GM18505 (cell line): ENCODE data around the gene IGLL1.
"Not testable (repeated sequence)": the region's sequence is repeated elsewhere in the genome, so short reads cannot be mapped to it uniquely, and the experiment has no call there.

Source experiments
- ATAC-seq: cut with Tn5 transposase; IDR thresholded peaks from one replicate; pipeline ENCODE4 v1.9.1; 2021; ENCODE audit not compliant: unreplicated experiment
- POLR2A ChIP-seq: IDR thresholded peaks from 4 replicates; pipeline ENCODE4 v1.6.1; 2011; ENCODE audit warnings: borderline replicate concordance; ENCODE audit not compliant: insufficient read depth, insufficient read length; ENCODE audit errors: extremely low read depth

The IGLL1 gene

DNA sequence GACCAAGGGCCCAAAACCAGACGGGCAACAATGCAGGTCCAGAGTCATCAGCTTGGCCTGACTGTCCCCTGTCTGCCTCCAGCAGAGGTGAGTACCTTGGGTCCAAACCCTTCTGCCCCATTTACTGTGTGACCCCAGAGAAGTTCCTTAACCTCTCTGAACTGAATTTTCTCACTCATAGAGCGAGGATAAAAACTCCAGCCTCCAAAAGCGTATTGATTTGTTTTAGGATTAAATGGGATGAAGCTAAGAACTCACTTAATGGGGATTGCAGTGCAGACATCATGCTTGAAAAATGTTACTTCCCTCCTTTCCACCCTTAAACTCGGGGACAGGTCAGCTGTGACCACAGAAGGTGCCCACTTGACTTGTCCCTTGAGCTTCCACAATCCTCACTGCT, 22.6 kb downstream of the IGLL1 start:
- TF ChIP-seq POLR2A, result no peak
- no peak for ATAC-seq

DNA sequence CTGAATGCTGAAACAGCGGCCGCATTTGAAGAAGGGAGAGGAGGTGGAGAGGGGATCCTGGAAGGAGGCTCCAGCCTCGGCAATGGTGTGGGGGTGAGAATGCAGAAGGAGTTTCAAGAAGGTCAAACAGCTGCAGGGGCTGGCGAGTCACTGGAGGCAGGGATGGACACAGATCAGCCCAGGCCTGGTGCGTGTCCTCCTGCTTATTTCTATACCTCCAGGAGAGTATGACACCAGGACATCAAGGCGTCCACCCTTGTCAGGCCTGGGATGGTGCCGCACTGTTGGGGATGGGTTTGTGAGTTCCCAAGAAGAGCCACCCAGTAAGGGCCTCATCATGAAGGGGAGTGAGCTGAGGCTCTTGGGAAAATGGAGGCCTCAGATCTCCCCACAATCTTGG, 23.1 kb downstream of the IGLL1 start:
- ATAC-seq, result no peak

DNA sequence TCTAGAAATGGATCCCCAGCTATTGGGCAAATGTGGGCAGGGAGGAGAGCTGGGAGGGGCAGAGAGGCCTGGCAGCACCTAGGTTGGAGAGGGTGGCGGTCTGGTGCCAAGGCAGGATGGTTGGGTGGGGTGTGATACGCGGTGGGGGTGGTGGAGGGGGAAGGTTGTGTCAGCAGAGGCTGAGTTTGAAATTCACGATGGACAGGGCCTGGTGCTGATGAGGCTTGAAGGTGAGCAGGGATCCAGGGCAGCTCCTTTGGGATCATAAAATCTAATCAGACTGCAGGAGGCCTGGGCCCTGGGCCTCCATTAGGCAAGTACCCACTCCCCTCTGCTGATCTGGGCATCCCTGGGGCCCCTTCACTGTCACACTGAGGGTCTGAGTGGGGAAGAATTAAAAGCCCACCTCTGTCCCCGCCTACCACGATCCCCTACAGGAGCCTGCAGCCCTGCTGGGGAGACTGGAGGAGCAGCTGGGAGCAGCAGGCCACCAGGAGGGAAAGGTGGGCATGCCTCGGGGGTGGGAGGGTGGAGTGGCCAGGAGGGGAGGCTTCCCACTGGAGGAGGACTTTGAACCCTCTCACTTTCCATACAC, 24.0 kb downstream of the IGLL1 start:
- ATAC-seq, result no peak
- TF ChIP-seq POLR2A, result no peak

More for the DNA sequence above, 23.1 kb downstream of the IGLL1 start:
- no peak for TF ChIP-seq POLR2A

- ATAC-seq, result no peak
- no peak for TF ChIP-seq POLR2A
Measured at GRCh38 chr22:23555118-23555517, 25.0 kb downstream of the IGLL1 start.

DNA sequence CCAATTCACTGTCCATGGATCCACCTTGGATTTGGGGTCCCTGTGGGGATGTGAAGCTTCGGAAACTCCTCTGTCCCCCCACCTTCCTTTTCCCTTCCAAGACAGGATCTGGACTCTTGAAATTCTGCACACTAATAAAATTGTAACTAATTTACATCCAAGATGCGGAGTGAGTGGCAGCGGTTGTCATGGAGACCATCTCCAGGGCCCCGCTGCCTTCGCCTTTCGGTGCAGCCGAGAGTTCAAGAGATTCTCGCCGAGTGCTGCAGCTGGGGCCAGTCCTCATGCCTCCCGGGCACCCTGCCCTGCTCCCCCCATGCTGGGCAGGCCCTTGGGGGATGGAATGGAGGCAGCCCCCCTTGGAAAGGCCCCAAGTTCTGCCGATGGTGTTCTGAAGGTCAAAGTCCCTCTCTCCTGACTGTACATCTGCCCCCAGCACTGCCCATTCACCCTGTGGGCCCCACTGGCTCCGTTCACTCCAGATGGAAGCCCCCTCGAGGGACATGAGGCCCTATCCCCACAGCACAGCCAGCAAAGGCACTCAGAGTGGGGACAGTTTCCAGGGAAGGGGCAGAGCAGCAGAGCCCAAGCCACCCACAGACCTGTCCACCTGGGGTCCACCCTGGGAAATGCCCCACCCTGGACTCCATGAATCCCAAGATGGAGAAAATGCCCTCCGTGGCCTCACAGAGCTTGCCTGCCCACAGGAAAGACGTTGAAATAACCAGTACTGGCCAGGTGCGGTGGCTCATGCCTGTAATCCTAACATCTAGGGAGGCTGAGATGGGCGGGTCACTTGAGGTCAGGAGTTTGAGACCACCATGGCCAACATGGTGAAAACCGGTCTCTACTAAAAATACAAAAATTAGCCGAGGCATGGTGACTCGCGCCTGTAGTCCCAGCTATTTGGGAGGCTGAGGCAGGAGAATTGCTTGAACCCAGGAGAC, 25.9 kb downstream of the IGLL1 start:
- ATAC-seq, result no peak
- TF ChIP-seq POLR2A, result no peak

- no peak for TF ChIP-seq POLR2A
Measured at GRCh38 chr22:23553438-23553837, 26.7 kb downstream of the IGLL1 start.

GRCh38 chr22:23552573-23552972, 27.5 kb downstream of the IGLL1 start:
- TF ChIP-seq POLR2A, result no peak
- no peak for ATAC-seq

More at GRCh38 chr22:23553438-23553837, 26.7 kb downstream of the IGLL1 start:
- no peak for ATAC-seq

- TF ChIP-seq POLR2A, result no peak
- ATAC-seq, result no peak
Measured at GRCh38 chr22:23551385-23551784, 28.7 kb downstream of the IGLL1 start.

GRCh38 chr22:23550049-23550650, 29.9 kb downstream of the IGLL1 start:
- TF ChIP-seq POLR2A, result no peak
- no peak for ATAC-seq

GRCh38 chr22:23549198-23549595, 30.9 kb downstream of the IGLL1 start:
- TF ChIP-seq POLR2A, result no peak
- ATAC-seq, result no peak

GRCh38 chr22:23548501-23549197, 31.4 kb downstream of the IGLL1 start:
- ATAC-seq, result no peak
- no peak for TF ChIP-seq POLR2A

DNA sequence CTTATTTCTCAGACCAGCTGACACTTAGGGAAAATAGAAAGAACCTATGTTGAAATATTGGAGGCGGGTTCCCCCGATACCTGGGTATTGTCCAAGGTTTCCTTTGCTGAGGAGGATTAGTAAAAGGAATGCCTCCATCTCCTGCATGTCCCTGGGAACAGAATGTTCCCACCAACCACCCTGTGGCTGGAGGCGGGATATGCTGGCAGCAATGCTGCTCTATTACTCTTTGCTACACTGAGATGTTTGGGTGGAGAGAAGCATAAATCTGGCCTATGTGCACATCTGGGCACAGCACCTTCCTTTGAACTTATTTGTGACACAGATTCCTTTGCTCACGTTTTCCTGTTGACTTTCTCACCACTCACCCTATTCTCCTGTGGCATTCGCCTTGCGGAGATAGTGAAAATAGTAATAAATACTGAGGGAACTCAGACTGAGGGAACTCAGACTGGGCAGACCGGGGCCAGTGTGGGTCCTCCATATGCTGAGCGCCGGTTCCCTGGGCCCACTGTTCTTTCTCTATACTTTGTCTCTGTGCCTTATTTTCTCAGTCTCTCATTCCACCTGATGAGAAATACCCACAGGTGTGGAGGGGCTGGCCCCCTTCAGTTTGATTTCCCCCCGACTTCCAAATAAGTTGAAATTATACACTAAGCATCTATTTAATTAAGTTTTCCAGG, 32.1 kb downstream of the IGLL1 start:
- TF ChIP-seq POLR2A, result no peak
- no peak for ATAC-seq

GRCh38 chr22:23547382-23547781, 32.7 kb downstream of the IGLL1 start:
- not testable (repeated sequence) for ATAC-seq

DNA sequence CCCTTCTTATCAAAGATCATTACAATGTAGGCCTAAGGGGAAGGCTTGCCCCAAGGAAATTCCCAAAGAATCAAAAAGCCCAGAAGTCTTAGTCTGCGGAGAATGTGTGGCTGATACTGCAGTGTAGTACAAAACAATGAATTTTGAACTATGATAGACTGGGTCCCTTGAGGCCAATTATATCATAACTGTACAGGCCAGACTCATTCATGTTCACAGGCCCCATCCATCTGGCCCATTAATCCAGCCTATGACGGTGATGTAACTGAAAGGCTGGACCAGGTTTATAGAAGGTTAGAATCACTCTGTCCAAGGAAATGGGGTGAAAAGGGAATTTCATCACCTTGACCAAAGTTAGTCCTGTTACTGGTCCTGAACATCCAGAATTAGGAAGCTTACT, 35.2 kb downstream of the IGLL1 start:
- TF ChIP-seq POLR2A, result no peak
- no peak for ATAC-seq

- not testable (repeated sequence) for ATAC-seq
Measured at GRCh38 chr22:23543506-23544000, 36.5 kb downstream of the IGLL1 start.
